ENCODE results near the gene RCOR3. TPM values are rescaled to one million over a fixed set of nuclear protein-coding genes. Genes with fewer than 3 reads are reported as not detected.
"Not testable (repeated sequence)": the region's sequence is repeated elsewhere in the genome, so short reads cannot be mapped to it uniquely, and the experiment has no call there.

RCOR3 gene
- total RNA-seq, 2 experiments from 2014 or later = 47.8 to 52.7 TPM

GRCh38 chr1:211240567-211240966, 18.6 kb upstream of the RCOR3 start:
- H3K9me3 Mint-ChIP-seq; H3K4me3 Mint-ChIP-seq; H3K4me1 Mint-ChIP-seq; DNase-seq; H3K36me3 Mint-ChIP-seq (ENCODE audit: low read depth); CTCF ChIA-PET; POLR2A ChIA-PET; H3K27ac Mint-ChIP-seq; H3K27me3 Mint-ChIP-seq: not testable (repeated sequence)

GRCh38 chr1:211241071-211241470, 18.1 kb upstream of the RCOR3 start:
- Mint-ChIP-seq H3K4me1 (no peaks in the 10 kb centered on the region), H3K27me3 (peaks cover 7% of the 10 kb centered on the region), H3K4me3 (no peak overlapping the region), H3K9me3 (no peaks in the 10 kb centered on the region), H3K27ac (no peak overlapping the region), H3K36me3 (ENCODE audit: low read depth) (no peaks in the 10 kb centered on the region)
- POLR2A ChIA-PET = no interaction called here
- no peak for DNase-seq
- CTCF ChIA-PET = no interaction called here

- H3K27me3 Mint-ChIP-seq; CTCF ChIA-PET; H3K27ac Mint-ChIP-seq; H3K4me3 Mint-ChIP-seq; DNase-seq; H3K36me3 Mint-ChIP-seq (ENCODE audit: low read depth); H3K9me3 Mint-ChIP-seq; H3K4me1 Mint-ChIP-seq; POLR2A ChIA-PET: not testable (repeated sequence)
These were observed 15.5 kb upstream of the RCOR3 start for GRCh38 chr1:211243639-211244038.

- H3K9me3 Mint-ChIP-seq; DNase-seq; H3K4me3 Mint-ChIP-seq; H3K27ac Mint-ChIP-seq; H3K36me3 Mint-ChIP-seq (ENCODE audit: low read depth); H3K27me3 Mint-ChIP-seq; H3K4me1 Mint-ChIP-seq; POLR2A ChIA-PET: not testable (repeated sequence)
- CTCF ChIA-PET = interaction anchor here (1.8 kb wide), 1 partner anchor 12 kb away, joined by 6 read pairs; no protein-coding TSS in a partner anchor
These were observed 12.6 kb upstream of the RCOR3 start for GRCh38 chr1:211246583-211246982.

DNA sequence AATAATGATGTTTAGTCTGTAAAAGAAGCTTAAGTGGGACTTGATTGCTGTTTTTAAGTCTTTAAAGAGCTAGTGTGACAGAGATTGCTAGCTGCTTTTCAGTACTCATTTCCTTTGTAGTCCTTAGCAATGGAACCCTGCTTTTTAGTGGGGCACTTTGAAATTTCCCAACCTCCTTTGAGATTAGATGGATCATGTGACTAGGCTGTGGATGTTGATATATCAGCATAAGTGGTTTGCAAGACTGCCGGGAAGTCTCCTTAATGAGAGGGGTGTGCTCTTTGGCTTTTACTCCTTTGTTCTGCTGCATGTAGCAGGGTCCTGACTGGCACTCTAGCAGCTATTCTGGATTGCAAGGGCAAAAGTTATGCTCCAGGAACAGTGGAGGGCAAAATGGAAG, 11.2 kb upstream of the RCOR3 start:
- H3K27ac Mint-ChIP-seq = no peak overlapping the region
- no peaks in the 10 kb centered on the region for H3K4me1 Mint-ChIP-seq
- no peak overlapping the region for H3K4me3 Mint-ChIP-seq
- ChIA-PET CTCF (interaction anchor here (0.6 to 1.8 kb wide), 2 partner anchors 10 to 76 kb away, joined by 3 to 6 read pairs; no protein-coding TSS in a partner anchor), POLR2A (interaction anchor here (1.2 kb wide), 1 partner anchor 10 kb away, joined by 3 read pairs; no protein-coding TSS in a partner anchor)
- H3K9me3 Mint-ChIP-seq = no peaks in the 10 kb centered on the region
- DNase-seq = no peak
- H3K36me3 Mint-ChIP-seq (ENCODE audit: low read depth) = no peaks in the 10 kb centered on the region
- peaks cover 6% of the 10 kb centered on the region for H3K27me3 Mint-ChIP-seq

DNA sequence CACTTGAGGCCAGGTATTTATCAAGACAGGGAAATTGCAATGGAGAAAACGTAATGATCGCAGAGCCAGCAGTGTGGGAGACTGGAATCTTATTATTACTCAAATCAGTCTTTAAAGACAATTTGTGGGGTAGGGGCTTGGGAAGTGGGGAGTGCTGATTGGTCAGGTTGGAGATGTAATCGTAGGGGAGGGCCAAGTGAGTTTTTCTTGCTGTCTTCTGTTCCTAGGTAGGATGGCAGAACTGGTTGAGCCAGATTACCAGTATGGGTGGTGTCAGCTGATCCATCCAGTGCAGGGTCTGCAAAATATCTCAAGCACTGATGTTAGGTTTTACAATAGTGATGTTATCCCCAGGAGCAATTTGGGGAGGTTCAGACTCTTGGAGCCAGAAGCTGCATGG, 9.6 kb upstream of the RCOR3 start:
- not testable (repeated sequence) for H3K4me3 Mint-ChIP-seq; H3K9me3 Mint-ChIP-seq; DNase-seq; H3K4me1 Mint-ChIP-seq; H3K36me3 Mint-ChIP-seq (ENCODE audit: low read depth); H3K27me3 Mint-ChIP-seq; H3K27ac Mint-ChIP-seq
- ChIA-PET CTCF (interaction anchor here (0.7 kb wide), 1 partner anchor 264 kb away, joined by 3 read pairs; no protein-coding TSS in a partner anchor), POLR2A (interaction anchor here (0.9 kb wide), 1 partner anchor 9 kb away, joined by 3 read pairs; no protein-coding TSS in a partner anchor)

DNA sequence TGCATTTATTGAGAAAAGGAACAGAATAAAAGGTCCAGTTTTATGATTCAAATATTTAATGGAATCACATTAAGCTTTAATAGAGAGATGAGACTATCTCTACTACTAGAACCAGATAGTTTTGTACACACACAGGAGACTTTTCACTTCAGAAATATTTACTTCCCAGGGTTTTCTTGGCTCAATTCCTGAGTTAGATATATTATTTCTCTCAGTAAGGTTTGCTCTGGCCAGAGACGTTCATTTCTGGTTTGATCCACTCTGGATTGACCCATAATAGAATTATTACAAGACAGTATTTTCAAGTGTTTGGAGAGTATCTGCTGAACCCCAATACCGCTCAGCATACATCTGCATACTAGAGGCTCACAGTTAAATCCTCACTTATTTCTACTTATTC, 1.3 kb upstream of the RCOR3 start:
- H3K27me3 Mint-ChIP-seq = peaks cover 2% of the 10 kb centered on the region
- H3K36me3 Mint-ChIP-seq (ENCODE audit: low read depth) = peaks cover 11% of the 10 kb centered on the region
- no peak for DNase-seq
- H3K4me1 Mint-ChIP-seq = peaks cover 20% of the 10 kb centered on the region
- ChIA-PET CTCF (interaction anchor here (0.7 to 2.2 kb wide), 9 partner anchors 11 to 257 kb away, joined by 3 to 6 read pairs (median 5); partner anchors contain the start of gene KCNH1), POLR2A (interaction anchor here (0.6 to 1.4 kb wide), 15 partner anchors 8 to 1488 kb away, joined by 3 to 9 read pairs (median 4); no protein-coding TSS in a partner anchor)
- H3K4me3 Mint-ChIP-seq = peak overlapping the region; percentile 77
- H3K27ac Mint-ChIP-seq = peak overlapping the region; percentile 87
- H3K9me3 Mint-ChIP-seq = no peaks in the 10 kb centered on the region

DNA sequence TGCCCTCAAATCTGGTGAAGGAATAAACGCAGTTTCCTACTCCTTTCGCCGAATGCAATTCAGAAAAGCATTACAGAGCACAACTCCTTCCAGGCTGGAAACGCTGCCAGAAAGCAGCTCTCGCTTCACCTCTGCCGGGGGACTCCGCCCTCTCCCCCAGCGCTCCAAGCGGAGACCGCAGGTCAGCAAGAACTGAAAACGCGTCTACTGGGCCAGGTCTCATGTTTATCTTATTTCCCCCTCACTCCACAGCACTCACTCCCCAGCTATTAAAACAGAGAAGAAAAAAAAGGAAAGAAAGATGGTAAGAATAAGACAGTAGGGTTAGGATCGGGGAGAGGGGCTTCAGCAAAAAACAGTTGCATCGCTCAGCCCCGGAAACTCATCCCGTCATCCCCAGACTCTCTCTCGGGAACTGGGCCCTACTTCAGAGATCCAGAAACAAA, 833 bp upstream of the RCOR3 start:
- peaks cover 15% of the 10 kb centered on the region for H3K36me3 Mint-ChIP-seq (ENCODE audit: low read depth)
- POLR2A ChIA-PET = interaction anchor here (0.6 to 1.4 kb wide), 16 partner anchors 8 to 1489 kb away, joined by 3 to 9 read pairs (median 4); no protein-coding TSS in a partner anchor
- H3K4me3 Mint-ChIP-seq = peak overlapping the region; percentile 77
- peak overlapping the region; percentile 87 for H3K27ac Mint-ChIP-seq
- CTCF ChIA-PET = interaction anchor here (0.7 to 2.2 kb wide), 9 partner anchors 11 to 256 kb away, joined by 3 to 6 read pairs (median 5); partner anchors contain the start of gene KCNH1
- no peaks in the 10 kb centered on the region for H3K27me3 Mint-ChIP-seq
- H3K9me3 Mint-ChIP-seq = no peaks in the 10 kb centered on the region
- peaks cover 20% of the 10 kb centered on the region for H3K4me1 Mint-ChIP-seq
- peak; percentile 68 for DNase-seq

- Mint-ChIP-seq H3K27ac (peak overlapping the region; percentile 86), H3K4me3 (peak overlapping the region; percentile 77), H3K27me3 (no peaks in the 10 kb centered on the region), H3K4me1 (peaks cover 21% of the 10 kb centered on the region), H3K9me3 (no peaks in the 10 kb centered on the region), H3K36me3 (ENCODE audit: low read depth) (peaks cover 21% of the 10 kb centered on the region)
- CTCF ChIA-PET = interaction anchor here (0.7 to 1.7 kb wide), 3 partner anchors 62 to 319 kb away, joined by 3 to 6 read pairs (median 4); partner anchors contain the start of gene SLC30A1
- DNase-seq = no peak
- POLR2A ChIA-PET = interaction anchor here (0.6 to 1.4 kb wide), 4 partner anchors 11 to 210 kb away, joined by 3 read pairs; no protein-coding TSS in a partner anchor
These were observed 516 bp downstream of the RCOR3 start for GRCh38 chr1:211259638-211260126.

- peak overlapping the region; percentile 77 for H3K4me3 Mint-ChIP-seq
- H3K27ac Mint-ChIP-seq = peak overlapping the region; percentile 86
- peak; percentile 75 for DNase-seq
- CTCF ChIA-PET = interaction anchor here (0.7 to 1.7 kb wide), 5 partner anchors 61 to 319 kb away, joined by 3 to 6 read pairs (median 3); partner anchors contain the start of genes KCNH1 and SLC30A1
- H3K9me3 Mint-ChIP-seq = no peaks in the 10 kb centered on the region
- H3K27me3 Mint-ChIP-seq = no peaks in the 10 kb centered on the region
- POLR2A ChIA-PET = interaction anchor here (0.6 to 1.6 kb wide), 12 partner anchors 10 to 886 kb away, joined by 3 to 6 read pairs (median 3); no protein-coding TSS in a partner anchor
- H3K36me3 Mint-ChIP-seq (ENCODE audit: low read depth) = peaks cover 21% of the 10 kb centered on the region
- H3K4me1 Mint-ChIP-seq = peaks cover 22% of the 10 kb centered on the region
These were observed 1.3 kb downstream of the RCOR3 start for GRCh38 chr1:211260141-211261107.

GRCh38 chr1:211261229-211261628, 2.1 kb downstream of the RCOR3 start:
- peak overlapping the region; percentile 86 for H3K27ac Mint-ChIP-seq
- H3K4me3 Mint-ChIP-seq = peak overlapping the region; percentile 77
- CTCF ChIA-PET = interaction anchor here (1.4 to 1.7 kb wide), 2 partner anchors 60 to 127 kb away, joined by 3 to 6 read pairs; partner anchors contain the start of gene KCNH1
- POLR2A ChIA-PET = interaction anchor here (0.8 to 1.6 kb wide), 10 partner anchors 12 to 887 kb away, joined by 3 to 6 read pairs (median 4); no protein-coding TSS in a partner anchor
- no peak for DNase-seq
- H3K9me3 Mint-ChIP-seq = no peaks in the 10 kb centered on the region
- H3K4me1 Mint-ChIP-seq = peaks cover 24% of the 10 kb centered on the region
- no peaks in the 10 kb centered on the region for H3K27me3 Mint-ChIP-seq
- peaks cover 24% of the 10 kb centered on the region for H3K36me3 Mint-ChIP-seq (ENCODE audit: low read depth)

DNA sequence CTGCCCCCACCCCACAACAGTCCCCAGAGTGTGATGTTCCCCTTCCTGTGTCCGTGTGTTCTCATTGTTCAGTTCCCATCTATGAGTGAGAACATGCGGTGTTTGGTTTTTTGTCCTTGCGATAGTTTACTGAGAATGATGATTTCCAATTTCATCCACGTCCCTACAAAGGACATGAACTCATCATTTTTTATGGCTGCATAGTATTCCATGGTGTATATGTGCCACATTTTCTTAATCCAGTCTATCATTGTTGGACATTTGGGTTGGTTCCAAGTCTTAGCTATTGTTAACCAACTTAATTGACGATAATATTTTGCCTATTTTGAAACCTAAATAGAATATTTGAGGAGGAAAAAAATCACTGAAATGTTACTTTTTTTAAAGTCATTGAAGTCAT, 3.9 kb downstream of the RCOR3 start:
- Mint-ChIP-seq H3K36me3 (ENCODE audit: low read depth) (peaks cover 38% of the 10 kb centered on the region), H3K4me1 (peaks cover 17% of the 10 kb centered on the region)
- H3K27me3 Mint-ChIP-seq, H3K27ac Mint-ChIP-seq, H3K9me3 Mint-ChIP-seq, DNase-seq, H3K4me3 Mint-ChIP-seq, POLR2A ChIA-PET: not testable (repeated sequence)
- CTCF ChIA-PET = interaction anchor here (0.6 kb wide), 1 partner anchor 60 kb away, joined by 3 read pairs; no protein-coding TSS in a partner anchor

Measured in activated CD4-positive, alpha-beta memory T cell treated with anti-CD3 and anti-CD28 coated beads, Interleukin-2, amount 10 ng/mL, durations not matched to agents 7 days and 5 days (primary cell).